CD4-positive, alpha-beta T cell treated with Interleukin-17A for 1 hour (primary cell): ENCODE measurements around the gene NFATC1.
A peak's percentile ranks its signal among the peaks of the same experiment; 100 is the strongest.

Experiments used
- DNase-seq: peaks from one replicate; pipeline ENCODE4 v3.0.0-alpha.2; 2020

The NFATC1 gene

DNA sequence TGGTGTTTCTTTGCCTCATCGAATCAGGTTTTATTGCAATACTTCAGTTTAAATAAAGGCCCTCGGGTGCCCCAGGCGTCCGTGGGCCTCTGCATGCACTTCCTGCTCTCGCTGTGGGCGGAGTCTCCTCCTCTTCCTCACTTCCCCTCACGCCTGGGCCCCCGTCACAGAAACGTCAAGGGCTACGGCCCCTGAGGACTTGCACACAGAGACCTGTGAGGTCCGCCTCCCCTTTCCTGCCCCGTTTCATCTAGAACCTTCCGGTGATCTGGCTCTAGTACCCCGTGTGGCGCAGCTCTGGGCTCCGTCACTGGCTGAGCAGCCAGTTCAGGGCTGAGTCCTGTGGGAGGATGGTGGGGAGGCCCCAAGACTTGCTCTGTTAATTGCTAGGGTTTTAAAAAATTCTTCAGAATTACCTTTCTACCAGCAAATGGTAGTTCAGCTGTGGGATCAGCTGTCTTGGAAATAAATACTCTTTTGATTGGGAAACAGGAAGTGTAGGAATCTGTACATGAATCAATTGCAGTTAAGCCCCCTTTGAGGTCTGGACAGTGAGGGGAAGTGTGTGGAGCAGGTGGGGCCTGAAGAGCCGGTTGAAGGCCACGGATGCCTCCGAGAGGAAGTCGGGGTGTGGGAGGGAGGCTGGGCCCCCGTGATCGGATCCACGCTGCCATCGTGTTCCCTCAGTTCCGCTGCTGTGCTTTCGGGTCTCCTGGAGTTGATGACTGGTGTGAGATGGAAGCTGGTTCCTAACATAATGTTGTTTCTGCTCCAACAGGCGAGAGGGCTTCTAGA lies 10.2 kb downstream of the NFATC1 start:
- DNase-seq, result peak; percentile 96

- no peak for DNase-seq
These were observed 11.0 kb downstream of the NFATC1 start for GRCh38 chr18:79406708-79407107.

GRCh38 chr18:79409313-79409712 lies 13.6 kb downstream of the NFATC1 start:
- DNase-seq, result no peak

DNA sequence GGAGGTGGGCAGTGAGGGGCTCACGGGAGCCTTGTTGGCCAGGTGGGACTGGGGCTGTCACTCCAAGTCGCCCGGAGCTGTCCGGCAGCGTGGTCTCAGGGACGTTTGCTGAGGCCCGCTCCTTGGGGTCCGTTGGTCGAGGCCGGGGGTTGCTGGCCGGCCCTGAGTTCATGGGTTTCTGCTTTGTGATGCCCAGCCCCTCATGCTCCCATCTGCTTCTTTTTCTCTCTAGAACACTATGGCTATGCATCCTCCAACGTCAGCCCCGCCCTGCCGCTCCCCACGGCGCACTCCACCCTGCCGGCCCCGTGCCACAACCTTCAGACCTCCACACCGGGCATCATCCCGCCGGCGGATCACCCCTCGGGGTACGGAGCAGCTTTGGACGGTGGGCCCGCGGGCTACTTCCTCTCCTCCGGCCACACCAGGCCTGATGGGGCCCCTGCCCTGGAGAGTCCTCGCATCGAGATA lies 14.5 kb downstream of the NFATC1 start:
- no peak for DNase-seq

DNA sequence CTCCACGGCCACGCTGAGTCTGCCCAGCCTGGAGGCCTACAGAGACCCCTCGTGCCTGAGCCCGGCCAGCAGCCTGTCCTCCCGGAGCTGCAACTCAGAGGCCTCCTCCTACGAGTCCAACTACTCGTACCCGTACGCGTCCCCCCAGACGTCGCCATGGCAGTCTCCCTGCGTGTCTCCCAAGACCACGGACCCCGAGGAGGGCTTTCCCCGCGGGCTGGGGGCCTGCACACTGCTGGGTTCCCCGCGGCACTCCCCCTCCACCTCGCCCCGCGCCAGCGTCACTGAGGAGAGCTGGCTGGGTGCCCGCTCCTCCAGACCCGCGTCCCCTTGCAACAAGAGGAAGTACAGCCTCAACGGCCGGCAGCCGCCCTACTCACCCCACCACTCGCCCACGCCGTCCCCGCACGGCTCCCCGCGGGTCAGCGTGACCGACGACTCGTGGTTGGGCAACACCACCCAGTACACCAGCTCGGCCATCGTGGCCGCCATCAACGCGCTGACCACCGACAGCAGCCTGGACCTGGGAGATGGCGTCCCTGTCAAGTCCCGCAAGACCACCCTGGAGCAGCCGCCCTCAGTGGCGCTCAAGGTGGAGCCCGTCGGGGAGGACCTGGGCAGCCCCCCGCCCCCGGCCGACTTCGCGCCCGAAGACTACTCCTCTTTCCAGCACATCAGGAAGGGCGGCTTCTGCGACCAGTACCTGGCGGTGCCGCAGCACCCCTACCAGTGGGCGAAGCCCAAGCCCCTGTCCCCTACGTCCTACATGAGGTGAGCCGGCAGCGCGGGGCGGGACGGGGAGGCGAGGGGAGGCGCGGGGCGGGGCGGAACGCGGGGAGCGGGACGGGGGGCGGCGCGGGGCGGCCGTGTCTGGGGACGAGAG lies 15.2 kb downstream of the NFATC1 start:
- DNase-seq, result no peak

- no peak for DNase-seq
These were observed 16.1 kb downstream of the NFATC1 start for GRCh38 chr18:79411614-79412526.

DNA sequence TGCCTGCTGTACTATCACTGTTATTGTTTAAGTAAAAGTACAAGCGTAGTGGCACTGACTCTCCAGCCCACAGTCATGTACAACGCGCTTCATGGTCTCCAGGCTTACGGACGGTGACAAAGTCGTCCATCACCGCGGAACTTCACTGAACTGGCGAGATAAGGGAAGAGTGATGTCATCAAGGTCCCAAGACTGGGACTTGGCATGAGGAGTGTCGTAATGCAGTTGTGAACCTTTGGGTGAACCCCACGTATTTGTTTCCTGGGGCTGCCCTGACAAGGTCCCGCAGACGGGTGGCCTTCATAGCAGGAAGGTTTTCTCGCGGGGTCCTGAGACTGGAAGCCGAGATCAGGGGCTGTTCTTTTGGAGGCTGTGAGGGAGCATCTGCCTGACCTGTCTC lies 17.3 kb downstream of the NFATC1 start:
- no peak for DNase-seq

GRCh38 chr18:79413426-79413825 lies 17.7 kb downstream of the NFATC1 start:
- DNase-seq, result no peak

DNA sequence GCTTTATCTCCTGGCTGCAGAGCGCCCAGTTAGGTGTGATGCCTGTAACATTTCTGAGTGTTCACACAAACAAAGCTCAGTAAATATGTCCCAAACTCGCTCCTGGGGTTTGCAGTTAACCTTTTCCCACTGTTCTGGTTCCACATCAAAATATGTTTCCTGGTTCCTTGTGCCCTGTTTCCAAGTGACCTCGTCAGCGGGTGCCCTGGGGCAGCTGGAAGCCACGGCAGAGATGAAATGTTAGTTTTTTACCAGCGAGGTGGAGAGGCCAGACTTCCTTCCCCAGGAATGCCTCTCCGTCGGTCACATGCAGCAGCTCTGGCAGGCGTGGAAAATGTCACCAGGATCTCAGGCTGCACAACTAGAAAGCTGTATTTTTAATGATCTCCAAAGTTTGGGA lies 18.2 kb downstream of the NFATC1 start:
- DNase-seq, result no peak

- no peak for DNase-seq
These were observed 20.4 kb downstream of the NFATC1 start for GRCh38 chr18:79416022-79416676.

DNA sequence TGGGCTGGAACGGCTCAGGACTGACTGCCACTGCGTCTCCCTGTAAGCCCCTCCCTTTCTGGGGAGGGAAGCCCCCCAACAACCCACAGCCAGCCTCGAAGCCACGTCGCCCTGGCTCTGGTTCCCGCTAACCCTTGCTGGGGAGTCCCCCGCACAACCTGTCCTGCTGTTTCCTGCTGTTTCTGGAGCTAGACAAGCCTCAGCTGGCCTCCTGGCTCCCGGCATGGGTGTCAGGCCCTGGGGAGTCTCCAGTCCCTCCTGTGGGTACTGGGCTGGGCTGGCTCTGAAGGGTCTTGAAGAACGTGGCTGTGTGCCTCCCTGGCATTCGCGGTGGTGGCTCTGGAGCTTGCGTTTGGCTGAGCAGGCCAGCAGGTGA lies 20.9 kb downstream of the NFATC1 start:
- DNase-seq, result no peak

GRCh38 chr18:79418236-79418635 lies 22.5 kb downstream of the NFATC1 start:
- no peak for DNase-seq

DNA sequence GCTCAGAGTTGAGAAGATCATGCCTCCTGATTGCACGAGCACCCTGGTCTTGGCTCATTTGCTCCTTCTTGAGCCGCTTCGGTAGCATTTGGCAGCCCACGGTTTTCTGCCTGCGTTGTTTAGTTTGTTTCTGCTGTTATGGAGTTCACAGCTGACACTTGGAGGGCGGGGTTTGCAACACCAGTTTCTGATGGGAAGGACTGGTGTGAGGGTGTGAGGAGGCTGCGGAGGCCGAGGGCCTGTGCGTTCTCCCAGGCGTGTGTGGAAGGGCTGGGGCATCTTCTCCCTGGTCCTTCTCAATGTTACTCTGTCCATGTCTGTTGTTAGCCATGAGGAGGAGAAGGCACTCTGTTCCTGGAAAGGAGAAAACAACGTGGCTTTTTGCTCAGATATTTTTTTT lies 22.9 kb downstream of the NFATC1 start:
- no peak for DNase-seq

DNA sequence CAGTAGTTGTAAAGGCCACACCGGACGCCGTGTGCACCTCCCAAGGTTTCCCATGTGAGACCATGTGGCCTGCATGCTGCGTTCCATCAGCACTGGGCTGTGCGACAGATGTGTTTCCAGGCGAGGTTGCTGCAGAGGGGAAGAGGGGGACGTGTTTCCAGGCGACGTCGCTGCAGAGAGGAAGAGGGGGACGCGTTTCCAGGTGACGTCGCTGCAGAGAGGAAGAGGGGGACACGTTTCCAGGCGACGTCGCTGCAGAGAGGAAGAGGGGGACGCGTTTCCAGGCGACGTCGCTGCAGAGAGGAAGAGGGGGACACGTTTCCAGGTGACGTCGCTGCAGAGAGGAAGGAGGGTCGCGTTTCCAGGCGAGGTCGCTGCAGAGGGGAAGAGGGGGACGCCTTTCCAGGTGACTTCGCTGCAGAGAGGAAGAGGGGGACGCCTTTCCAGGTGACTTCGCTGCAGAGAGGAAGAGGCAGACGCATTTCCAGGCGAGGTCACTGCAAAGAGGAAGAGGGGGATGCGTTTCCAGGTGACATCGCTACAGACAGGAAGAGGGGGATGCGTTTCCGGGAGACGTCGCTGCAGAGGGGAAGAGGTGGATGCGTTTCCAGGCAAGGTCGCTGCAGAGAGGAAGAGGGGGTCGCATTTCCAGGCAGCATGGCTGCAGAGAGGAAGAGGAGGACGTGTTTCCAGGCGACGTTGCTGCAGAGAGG lies 24.5 kb downstream of the NFATC1 start:
- no peak for DNase-seq

DNA sequence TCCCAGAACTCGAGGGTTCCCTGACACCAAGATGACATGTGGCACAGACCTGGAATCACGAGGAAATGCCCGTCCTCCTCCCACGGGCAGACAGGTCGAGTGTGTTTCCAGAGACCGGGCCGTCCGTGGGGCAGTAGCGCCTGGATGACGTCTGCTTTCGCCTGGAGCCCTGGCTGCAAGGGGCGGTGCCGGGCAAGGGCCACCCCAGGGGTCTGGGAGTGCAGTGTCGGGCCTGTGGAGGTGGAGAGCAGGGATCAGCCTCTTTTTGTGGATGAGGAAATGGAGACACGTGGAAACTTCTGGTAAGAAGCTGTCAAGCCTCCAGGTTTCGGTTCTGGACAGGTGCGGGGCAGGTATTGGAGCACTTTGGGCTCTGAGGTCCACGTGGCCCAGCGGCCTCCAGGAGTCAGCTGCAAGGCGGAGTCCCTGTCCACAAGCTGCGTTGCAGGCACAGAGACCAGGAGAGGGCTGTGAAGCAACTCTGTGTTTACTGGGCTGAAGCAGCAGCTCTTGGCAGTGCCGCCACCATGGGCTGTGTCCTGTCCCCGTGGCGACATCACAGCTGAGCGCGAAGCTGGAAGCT lies 25.6 kb downstream of the NFATC1 start:
- DNase-seq, result no peak

GRCh38 chr18:79422022-79422782 lies 26.5 kb downstream of the NFATC1 start:
- no peak for DNase-seq

DNA sequence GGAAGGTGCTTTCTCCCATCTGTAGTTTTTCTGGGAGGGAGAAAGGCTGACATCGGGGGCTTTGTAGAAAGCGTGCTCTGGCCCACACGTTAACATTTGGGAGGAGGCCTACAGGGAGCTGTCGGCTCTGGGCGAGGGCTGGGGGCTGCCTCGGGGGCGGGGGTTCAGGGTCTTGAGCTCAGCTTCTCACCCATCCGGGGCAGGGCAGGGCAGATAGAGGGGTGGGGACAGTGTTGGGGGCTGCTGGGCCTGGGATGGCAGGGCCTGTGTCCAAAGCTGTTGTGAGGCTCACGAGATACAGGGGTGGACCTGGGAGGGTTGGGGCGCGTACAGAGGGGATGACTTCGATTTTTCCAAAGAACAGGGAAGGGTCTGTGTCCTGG lies 27.0 kb downstream of the NFATC1 start:
- DNase-seq, result no peak

GRCh38 chr18:79423211-79424007 lies 27.7 kb downstream of the NFATC1 start:
- no peak for DNase-seq

DNA sequence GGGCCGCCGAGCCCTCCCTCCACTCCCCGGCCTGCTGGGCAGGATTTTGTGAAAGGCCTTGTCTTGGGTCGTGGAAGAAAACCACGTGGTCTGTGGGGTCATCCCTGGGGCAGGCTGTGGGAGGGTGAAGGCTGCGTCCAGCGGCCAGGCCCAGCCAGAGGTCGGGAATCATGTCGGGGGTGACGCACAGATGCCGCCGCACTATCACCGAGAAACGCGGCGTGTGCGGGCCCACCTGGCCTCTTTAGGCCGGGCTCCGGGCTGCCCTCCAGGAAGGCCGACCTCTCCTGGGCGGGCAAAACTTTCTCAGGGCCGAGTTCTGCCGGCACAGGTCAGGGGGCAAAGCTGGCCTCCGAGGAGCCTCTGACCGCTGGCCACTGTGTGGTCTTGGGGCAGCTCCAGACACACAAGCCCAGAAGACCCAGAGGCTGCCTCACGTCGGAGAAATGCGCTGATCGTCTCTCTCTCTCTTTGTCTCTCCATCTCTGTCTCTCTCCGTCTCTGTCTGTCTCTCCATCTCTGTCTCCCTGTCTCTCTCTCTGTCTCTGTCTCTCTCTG lies 28.4 kb downstream of the NFATC1 start:
- no peak for DNase-seq
